COLO668 (cell line): ENCODE results near the gene OSER1.

Experiments
- DNase-seq: peaks from one replicate; lab custom pipeline; 2025; ENCODE audit not compliant: unreplicated experiment; lab: John Stamatoyannopoulos, UW

The OSER1 gene

GRCh38 chr20:44180814-44181213 lies 29.8 kb downstream of the OSER1 start:
- DNase-seq = no peak

- DNase-seq = no peak
Measured at GRCh38 chr20:44176833-44177534, 33.6 kb downstream of the OSER1 start.

DNA sequence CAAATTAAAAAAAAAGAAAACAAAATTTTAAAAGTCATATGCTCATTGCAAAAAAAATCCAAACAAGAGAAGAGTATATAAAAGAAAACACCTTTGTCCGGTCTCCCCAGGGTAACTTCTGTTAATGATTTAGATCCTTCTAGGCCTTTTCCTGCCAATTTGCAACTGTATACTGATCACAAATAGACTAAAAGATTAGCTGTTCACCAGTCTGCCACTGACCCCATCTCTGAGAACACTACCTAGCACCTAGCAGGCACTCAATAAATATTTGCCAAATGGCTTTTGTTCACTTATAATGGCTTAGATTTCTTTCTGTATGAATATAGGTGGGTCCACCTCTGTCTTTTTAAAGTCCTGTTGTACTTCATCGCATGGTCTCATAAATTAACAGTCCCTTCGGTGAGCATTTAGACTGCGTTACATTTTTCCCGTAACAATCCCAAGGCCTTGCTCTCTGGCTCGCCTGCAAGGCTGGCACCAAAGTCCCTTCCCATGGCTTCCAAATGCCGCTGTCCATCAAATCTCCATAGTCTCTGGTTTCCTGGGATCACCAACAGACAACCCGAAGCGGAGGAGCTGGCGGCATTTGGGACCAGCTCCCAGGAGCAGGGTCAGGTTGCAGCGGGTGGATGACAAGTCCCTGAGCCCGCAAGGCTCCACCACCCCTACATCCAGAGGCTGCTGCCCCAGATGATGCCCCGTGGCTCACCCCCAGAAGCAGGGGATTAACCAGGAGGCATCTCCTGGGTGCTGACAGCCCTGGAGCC lies 35.4 kb downstream of the OSER1 start:
- no peak for DNase-seq

DNA sequence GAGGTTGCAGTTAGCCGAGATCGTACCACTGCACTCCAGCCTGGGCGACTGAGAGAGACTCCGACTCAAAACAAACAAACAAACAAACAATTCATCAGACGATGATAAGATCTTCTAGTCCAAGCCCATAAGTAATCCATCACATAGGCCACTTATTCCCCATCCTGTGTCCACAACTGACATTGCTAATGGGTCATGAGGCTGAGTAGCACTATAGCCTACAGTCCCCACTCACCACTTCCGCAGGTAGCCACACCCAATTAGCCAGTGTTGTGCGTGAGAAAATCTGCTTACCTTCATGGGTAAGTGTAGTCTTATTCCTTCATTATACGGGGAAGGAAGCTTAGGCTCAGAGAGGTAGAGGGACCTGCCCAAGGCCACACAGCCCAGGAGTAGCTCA lies 36.7 kb downstream of the OSER1 start:
- DNase-seq = no peak

DNA sequence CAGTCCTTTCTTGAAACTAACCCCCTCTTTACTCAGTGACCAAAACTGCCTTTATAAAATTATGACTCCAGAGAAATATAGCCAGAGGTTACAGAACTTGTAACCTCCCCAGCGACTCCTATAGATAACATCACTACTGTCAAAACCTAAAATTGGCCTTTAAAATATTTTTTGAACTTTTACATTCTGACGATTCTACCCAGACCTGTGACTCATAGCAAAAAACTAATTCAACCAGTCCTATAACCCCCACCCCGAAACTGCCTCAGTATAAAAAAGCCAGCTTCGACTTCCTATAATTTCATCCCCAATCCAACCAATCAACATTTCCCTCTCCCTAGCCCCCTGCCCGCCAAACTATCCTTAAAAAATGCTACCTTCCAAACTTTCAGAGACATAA lies 37.5 kb downstream of the OSER1 start:
- DNase-seq = no peak

- DNase-seq = no peak
Measured at GRCh38 chr20:44172572-44172950, 38.0 kb downstream of the OSER1 start.

DNA sequence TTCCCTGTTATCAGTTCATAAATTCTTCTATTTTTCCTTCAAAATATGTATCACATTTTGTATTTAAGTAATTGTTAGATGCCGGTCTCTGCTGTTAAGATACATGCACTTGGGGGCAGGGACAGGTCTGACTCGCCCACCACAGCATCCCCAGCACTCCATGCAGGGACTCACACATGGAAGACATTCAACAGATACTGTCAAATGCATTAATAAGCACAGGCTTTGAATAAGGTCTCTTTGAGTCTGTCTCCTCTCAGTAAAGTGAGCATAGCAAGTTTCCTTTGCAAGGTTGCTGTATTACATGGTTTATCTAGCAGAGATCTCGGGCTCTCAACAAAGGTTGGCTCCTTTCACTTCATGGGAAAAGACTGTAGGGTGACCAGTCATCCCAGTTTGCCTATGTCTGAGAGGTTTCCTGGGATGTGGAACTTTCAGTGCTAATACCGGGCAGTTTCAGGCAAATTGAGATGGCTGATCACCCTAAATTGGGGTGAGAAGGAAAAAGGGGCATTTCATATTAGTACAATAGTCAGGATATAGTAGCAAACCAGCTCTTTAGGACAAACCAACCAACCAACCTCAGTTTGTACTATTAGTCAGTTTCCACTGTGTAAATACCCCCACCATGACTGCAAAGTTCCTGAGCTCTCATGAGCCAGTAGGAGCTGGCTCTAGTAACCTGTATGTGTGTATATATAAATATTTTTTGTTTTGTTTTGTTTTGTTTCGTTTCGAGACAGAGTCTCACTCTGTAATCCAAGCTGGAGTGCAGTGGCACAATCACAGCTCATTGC lies 38.6 kb downstream of the OSER1 start:
- no peak for DNase-seq

- DNase-seq = no peak
Measured at GRCh38 chr20:44170816-44171410, 39.7 kb downstream of the OSER1 start.

DNA sequence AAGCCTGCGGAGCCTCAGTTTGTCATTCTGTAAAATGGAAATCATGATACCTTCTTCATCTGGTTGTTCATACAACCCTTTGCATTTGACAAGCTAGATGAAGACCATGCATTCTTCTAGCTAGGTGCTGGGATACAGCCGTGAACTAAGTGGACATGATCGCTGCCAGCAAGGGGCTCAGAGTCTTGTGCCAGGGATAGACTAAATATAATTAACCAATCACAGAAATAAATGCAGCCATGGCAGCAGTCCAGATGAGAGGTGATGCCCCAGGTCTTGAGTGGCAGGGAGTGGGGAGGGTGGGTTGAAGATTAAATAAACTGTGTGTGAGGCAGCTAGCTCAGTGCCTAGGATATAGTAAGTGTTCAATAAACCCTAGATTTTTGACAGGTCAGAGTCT lies 42.8 kb downstream of the OSER1 start:
- no peak for DNase-seq

DNA sequence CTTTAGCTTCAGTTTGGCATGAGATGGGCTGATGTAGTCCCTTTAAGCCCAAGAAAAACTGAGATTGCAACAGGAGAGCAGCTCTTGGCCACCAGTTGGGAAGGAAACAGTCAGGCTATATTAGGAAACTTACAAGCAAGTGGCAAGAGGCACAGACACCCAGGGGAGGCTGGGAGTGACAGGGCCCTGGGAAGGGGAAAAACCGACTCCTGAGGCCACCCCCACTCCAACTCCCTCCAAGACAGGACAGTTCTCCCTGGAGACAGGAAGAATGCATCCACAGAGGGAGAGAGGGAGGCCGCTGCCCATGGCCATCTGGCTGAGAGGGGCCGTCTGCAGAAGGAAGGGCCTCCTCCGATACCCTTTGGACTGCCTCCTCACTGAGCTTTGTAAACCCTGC lies 44.1 kb downstream of the OSER1 start:
- DNase-seq = no peak

- DNase-seq = no peak
Measured at GRCh38 chr20:44166008-44166407, 44.6 kb downstream of the OSER1 start.

GRCh38 chr20:44160133-44160532 lies 50.4 kb downstream of the OSER1 start:
- DNase-seq = no peak

DNA sequence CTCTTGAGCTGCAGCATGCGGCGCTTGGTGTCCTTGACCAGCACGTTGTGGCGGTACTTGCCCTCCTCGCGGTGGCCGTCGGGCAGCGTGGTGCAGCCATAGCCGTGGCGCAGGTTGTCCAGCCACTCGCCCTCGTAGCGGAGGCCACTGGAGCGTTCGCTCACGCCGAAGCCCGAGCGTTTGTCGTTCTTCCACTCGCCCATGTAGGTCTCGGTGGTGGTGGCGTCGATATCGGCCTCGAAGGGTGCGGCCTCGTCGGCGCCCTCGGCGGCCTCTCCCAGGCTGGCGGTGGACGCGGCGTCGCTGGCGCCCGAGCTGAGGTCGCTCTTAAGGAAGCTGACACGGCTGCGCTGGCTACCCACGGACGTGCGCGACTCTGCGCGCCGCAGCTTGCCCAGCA lies 50.9 kb downstream of the OSER1 start:
- no peak for DNase-seq

- DNase-seq = no peak
Measured at GRCh38 chr20:44159125-44159524, 51.4 kb downstream of the OSER1 start.

DNA sequence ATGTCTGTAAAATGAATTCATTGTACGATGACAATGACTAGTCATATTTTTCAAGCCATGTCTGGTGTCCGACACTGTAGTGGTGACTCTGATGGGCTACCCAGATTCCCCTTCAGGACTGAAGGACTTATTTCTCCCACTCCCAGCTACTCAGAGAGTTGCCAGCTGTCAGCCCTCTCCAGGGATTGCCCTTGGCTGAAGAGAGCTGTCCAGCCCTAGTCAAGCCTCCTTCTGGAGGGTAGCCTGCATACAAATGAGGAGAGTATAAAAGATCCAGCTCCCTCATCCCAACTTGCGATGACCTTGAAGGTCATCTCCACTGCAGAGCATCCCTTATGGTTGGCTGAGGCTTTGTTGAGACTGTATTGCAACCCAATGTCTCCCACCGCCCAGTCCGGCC lies 53.5 kb downstream of the OSER1 start:
- no peak for DNase-seq

GRCh38 chr20:44154521-44155001 lies 56.0 kb downstream of the OSER1 start:
- no peak for DNase-seq

DNA sequence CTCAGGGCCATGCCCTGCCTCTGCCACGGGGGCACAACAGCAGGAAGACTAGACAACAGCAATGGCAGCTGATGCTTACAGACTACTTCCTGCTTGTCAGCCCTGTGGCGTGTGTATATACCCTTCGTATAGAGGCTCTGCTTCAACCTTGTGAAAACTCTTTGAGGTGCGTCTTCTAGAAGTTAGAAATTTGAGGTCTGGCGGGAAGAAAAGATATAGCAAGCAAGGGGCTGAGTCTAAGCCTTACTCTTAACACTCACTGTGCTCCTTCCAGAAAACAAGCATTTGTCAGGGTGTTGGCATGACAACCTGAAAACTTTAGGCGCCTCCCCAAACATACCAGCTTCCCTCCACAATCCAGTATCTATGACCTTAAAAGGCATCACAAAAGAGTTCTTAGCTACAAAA lies 56.9 kb downstream of the OSER1 start:
- DNase-seq = no peak

DNA sequence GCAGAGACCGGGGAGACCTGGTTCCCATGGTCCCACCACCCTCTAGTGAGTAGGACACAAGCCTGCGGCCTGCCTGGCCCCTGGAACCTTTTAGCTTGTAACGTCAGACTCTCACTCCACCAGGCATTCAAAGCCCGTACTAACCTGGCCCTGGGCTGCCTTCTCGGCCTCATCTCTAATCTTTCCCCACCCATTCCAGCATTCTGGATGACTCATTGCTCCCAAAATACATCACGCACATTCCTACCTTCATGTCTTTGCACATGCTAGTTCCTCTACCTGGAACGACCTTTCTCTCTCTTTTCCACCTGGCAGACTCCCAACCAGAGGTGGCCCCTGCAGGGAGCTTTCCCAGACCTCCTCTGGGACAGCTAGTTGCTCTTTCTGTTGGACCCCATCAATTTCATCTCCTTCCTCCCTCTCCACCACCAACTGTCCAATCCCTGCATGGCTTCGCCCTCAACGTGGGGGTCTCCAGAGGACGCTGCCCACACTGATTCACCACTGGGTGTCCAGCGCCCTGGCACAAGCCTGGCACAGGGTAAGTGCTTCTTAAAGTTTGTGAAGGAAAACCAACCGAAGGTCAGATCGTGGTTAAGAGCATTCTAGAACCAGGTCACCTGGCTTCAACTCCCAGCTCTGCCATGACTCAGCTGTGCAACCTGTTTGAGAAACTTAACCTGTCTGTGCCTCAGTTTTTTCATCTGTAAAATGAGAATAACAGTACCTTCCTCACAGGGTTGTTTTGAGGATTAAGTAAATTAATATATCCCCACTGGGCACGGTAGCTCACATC lies 58.8 kb downstream of the OSER1 start:
- no peak for DNase-seq

GRCh38 chr20:44146272-44146671 lies 64.3 kb downstream of the OSER1 start:
- no peak for DNase-seq
